ENCODE results near the gene CXCL11.

CXCL11 gene

DNA sequence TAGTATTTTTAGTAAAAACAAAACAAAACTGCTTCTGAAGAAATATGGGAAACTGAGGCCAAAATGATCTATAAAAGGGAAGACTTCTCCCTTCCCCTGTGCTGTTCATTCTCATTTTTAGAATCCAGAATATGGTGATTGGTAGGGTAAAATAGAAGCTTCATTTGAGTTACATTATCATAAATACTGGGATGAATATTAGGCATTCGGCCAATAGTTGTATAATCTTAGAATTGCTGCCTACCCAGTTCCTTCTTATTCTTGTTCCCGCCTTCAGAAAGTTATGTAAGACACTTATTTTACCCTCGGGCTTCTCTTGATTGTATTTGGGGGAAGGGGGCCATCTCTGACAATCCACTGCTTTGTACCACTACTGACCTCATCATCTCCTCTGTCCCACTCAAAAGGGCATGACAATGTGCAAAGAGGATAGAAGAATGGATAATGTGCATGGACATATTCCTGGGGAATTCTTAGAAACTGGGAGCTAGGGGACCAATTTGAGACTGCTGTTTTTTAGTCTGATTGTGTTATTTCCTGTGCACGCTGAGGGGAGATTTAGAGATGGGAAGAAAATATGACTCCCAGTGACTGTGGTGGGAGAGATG, 39.2 kb upstream of the CXCL11 start:
- Histone ChIP-seq H3K79me2 (ENCODE audit: low read length) (no peaks in the 10 kb centered on the region), H3K27me3 (ENCODE audit: low read depth, low read length) (no peaks in the 10 kb centered on the region), H3K36me3 (replicated peaks; ENCODE audit: low read depth, low read length) (no peaks in the 10 kb centered on the region), H3K27ac (ENCODE audit: low read length) (no peak overlapping the region), H3K4me1 (ENCODE audit: low read length) (peaks cover 6% of the 10 kb centered on the region; the same call in 1 of the 2 replicates), H4K20me1 (ENCODE audit: insufficient read depth, low read length) (no peaks in the 10 kb centered on the region), H3K4me3 (ENCODE audit: low read length) (no peak overlapping the region), H3K9ac (ENCODE audit: low read length) (no peak overlapping the region), H3K4me2 (ENCODE audit: low read length) (no peak overlapping the region), H2AFZ (ENCODE audit: low read depth, low read length) (no peak overlapping the region), H3K9me3 (ENCODE audit: insufficient read depth, low read length) (no peaks in the 10 kb centered on the region)
- TF ChIP-seq EZH2phosphoT487 (IDR thresholded peaks at IDR 0.05; ENCODE audit: low read depth) = no peak
- TF ChIP-seq, protein P1, sequence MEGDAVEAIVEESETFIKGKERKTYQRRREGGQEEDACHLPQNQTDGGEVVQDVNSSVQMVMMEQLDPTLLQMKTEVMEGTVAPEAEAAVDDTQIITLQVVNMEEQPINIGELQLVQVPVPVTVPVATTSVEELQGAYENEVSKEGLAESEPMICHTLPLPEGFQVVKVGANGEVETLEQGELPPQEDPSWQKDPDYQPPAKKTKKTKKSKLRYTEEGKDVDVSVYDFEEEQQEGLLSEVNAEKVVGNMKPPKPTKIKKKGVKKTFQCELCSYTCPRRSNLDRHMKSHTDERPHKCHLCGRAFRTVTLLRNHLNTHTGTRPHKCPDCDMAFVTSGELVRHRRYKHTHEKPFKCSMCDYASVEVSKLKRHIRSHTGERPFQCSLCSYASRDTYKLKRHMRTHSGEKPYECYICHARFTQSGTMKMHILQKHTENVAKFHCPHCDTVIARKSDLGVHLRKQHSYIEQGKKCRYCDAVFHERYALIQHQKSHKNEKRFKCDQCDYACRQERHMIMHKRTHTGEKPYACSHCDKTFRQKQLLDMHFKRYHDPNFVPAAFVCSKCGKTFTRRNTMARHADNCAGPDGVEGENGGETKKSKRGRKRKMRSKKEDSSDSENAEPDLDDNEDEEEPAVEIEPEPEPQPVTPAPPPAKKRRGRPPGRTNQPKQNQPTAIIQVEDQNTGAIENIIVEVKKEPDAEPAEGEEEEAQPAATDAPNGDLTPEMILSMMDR (IDR thresholded peaks at IDR 0.05; ENCODE audit: low read depth, low read length) = no peak

DNA sequence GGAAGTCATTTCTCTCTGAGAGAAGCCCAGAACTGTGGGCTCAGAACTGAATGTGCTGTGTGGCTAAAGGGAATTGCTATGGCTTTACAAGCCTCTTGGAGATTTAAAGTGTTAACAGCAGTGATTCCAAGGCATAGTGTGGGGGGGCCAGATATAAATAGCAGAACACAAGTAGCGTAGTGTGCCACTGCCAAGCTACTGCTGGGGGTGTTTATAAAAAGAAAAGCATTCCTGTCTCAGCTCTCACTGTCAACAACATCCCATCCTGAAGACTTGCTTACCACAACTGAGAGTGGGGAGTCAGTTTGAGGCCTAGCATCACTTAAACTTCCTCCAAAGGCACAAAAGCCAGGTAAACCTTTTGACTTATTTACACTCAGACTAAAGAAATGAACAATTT, 38.6 kb upstream of the CXCL11 start, which contains the start of gene ART3:
Gene ART3, plus strand, starts transcription at position 242 of the 400 bp plus-strand sequence. CDS start 1,181 bp downstream, outside the sequence.
- TF ChIP-seq, protein P1 (IDR thresholded peaks at IDR 0.05; ENCODE audit: low read depth, low read length) = no peak
- no peak for TF ChIP-seq EZH2phosphoT487 (IDR thresholded peaks at IDR 0.05; ENCODE audit: low read depth)
- Histone ChIP-seq H2AFZ (ENCODE audit: low read depth, low read length) (no peak within 1 kb of the TSS), H3K9me3 (ENCODE audit: insufficient read depth, low read length) (no peaks in the 10 kb centered on the region), H3K9ac (ENCODE audit: low read length) (no peak within 1 kb of the TSS), H3K4me1 (ENCODE audit: low read length) (peaks cover 6% of the 10 kb centered on the region; the same call in 1 of the 2 replicates), H3K79me2 (ENCODE audit: low read length) (no peaks in the 10 kb centered on the region), H3K27me3 (ENCODE audit: low read depth, low read length) (no peaks in the 10 kb centered on the region), H3K4me3 (ENCODE audit: low read length) (no peak within 1 kb of the TSS), H3K27ac (ENCODE audit: low read length) (no peak within 1 kb of the TSS), H3K4me2 (ENCODE audit: low read length) (no peak within 1 kb of the TSS), H3K36me3 (replicated peaks; ENCODE audit: low read depth, low read length) (no peaks in the 10 kb centered on the region), H4K20me1 (ENCODE audit: insufficient read depth, low read length) (no peaks in the 10 kb centered on the region)

GRCh38 chr4:76072760-76073159, 36.9 kb upstream of the CXCL11 start:
- Histone ChIP-seq H3K9ac (ENCODE audit: low read length) (no peak overlapping the region), H2AFZ (ENCODE audit: low read depth, low read length) (no peak overlapping the region), H3K4me3 (ENCODE audit: low read length) (no peak overlapping the region), H3K36me3 (replicated peaks; ENCODE audit: low read depth, low read length) (no peaks in the 10 kb centered on the region), H3K27me3 (ENCODE audit: low read depth, low read length) (no peaks in the 10 kb centered on the region), H4K20me1 (ENCODE audit: insufficient read depth, low read length) (no peaks in the 10 kb centered on the region), H3K4me1 (ENCODE audit: low read length) (peaks cover 5% of the 10 kb centered on the region; the same call in 1 of the 2 replicates), H3K27ac (ENCODE audit: low read length) (no peak overlapping the region), H3K79me2 (ENCODE audit: low read length) (no peaks in the 10 kb centered on the region), H3K4me2 (ENCODE audit: low read length) (no peak overlapping the region), H3K9me3 (ENCODE audit: insufficient read depth, low read length) (no peaks in the 10 kb centered on the region)
- no peak for TF ChIP-seq EZH2phosphoT487 (IDR thresholded peaks at IDR 0.05; ENCODE audit: low read depth)
- TF ChIP-seq, protein P1 (IDR thresholded peaks at IDR 0.05; ENCODE audit: low read depth, low read length) = no peak

DNA sequence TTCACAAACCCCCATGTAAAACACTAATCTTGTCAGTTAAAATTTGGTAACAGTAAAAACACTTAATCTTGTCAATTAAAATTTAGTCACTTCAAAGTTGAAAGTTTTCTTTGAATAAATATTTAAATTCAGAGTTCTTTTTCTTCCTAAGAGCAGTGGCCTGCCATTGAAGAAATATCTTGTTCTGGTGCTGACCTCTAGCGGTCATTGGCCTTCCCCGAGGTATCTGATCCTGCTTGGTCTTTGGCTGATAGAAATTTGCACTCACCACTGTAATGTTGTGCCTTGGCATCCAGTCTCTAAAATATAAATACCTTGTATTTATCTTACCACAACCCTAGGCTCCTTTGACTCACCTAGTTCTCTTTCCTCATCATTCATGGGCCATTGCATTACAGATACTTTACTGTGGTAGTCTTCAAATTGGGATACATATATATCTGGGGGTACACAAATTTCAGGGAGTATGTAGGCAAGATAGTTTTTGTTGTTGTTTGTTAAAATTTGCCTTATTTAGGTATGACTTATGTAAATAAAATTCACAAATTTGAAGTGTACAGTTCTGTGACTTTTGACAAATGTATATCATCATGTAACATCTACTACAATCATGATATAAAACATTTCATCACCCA, 31.9 kb upstream of the CXCL11 start:
- Histone ChIP-seq H3K4me3 (ENCODE audit: low read length) (no peak overlapping the region), H3K4me1 (ENCODE audit: low read length) (peaks cover 35% of the 10 kb centered on the region), H2AFZ (ENCODE audit: low read depth, low read length) (no peak overlapping the region)

More for the DNA sequence above, 31.9 kb upstream of the CXCL11 start:
- Histone ChIP-seq H3K79me2 (ENCODE audit: low read length) (no peaks in the 10 kb centered on the region), H3K9me3 (ENCODE audit: insufficient read depth, low read length) (no peaks in the 10 kb centered on the region; the same call in 1 of the 2 replicates), H3K9ac (ENCODE audit: low read length) (peak overlapping the region; percentile 47), H4K20me1 (ENCODE audit: insufficient read depth, low read length) (no peaks in the 10 kb centered on the region), H3K36me3 (replicated peaks; ENCODE audit: low read depth, low read length) (peaks cover 14% of the 10 kb centered on the region), H3K4me2 (ENCODE audit: low read length) (no peak overlapping the region), H3K27me3 (ENCODE audit: low read depth, low read length) (no peaks in the 10 kb centered on the region), H3K27ac (ENCODE audit: low read length) (peak overlapping the region; percentile 63)
- TF ChIP-seq, protein P1 (IDR thresholded peaks at IDR 0.05; ENCODE audit: low read depth, low read length) = peak; percentile 96
- no peak for TF ChIP-seq EZH2phosphoT487 (IDR thresholded peaks at IDR 0.05; ENCODE audit: low read depth)
